ENCODE data around the gene GAA. TPM values are rescaled to one million over a fixed set of nuclear protein-coding genes. Genes with fewer than 3 reads are reported as not detected.

Gene GAA
- total RNA-seq, 1 donor from 2014 or later = 60.7 TPM

- DNase-seq (ENCODE audit: low spot score) = no peak
Observed at GRCh38 chr17:80103449-80104085, 2.2 kb downstream of the GAA start.

- no peak for DNase-seq (ENCODE audit: low spot score)
Observed at GRCh38 chr17:80104321-80104955, 3.1 kb downstream of the GAA start.

- DNase-seq (ENCODE audit: low spot score) = no peak
Observed at GRCh38 chr17:80104956-80105375, 3.6 kb downstream of the GAA start.

- no peak for DNase-seq (ENCODE audit: low spot score)
Observed at GRCh38 chr17:80105762-80106161, 4.4 kb downstream of the GAA start.

GRCh38 chr17:80106176-80106575, 4.8 kb downstream of the GAA start:
- no peak for DNase-seq (ENCODE audit: low spot score)

- no peak for DNase-seq (ENCODE audit: low spot score)
Observed at GRCh38 chr17:80106751-80107150, 5.4 kb downstream of the GAA start.

GRCh38 chr17:80107231-80108021, 6.0 kb downstream of the GAA start:
- DNase-seq (ENCODE audit: low spot score) = no peak

- no peak for DNase-seq (ENCODE audit: low spot score)
Observed at GRCh38 chr17:80108036-80108971, 6.9 kb downstream of the GAA start.

- no peak for DNase-seq (ENCODE audit: low spot score)
Observed at GRCh38 chr17:80109066-80109660, 7.8 kb downstream of the GAA start.

- peak; percentile 81 for DNase-seq (ENCODE audit: low spot score)
Observed at GRCh38 chr17:80109713-80110446, 8.5 kb downstream of the GAA start.

- no peak for DNase-seq (ENCODE audit: low spot score)
Observed at GRCh38 chr17:80110447-80110812, 9.0 kb downstream of the GAA start.

- DNase-seq (ENCODE audit: low spot score) = no peak
Observed at GRCh38 chr17:80110927-80111701, 9.7 kb downstream of the GAA start.

- no peak for DNase-seq (ENCODE audit: low spot score)
Observed at GRCh38 chr17:80111702-80112470, 10.5 kb downstream of the GAA start.

- DNase-seq (ENCODE audit: low spot score) = peak; percentile 42
Observed at GRCh38 chr17:80112471-80113032, 11.2 kb downstream of the GAA start.

- no peak for DNase-seq (ENCODE audit: low spot score)
Observed at GRCh38 chr17:80113033-80113484, 11.7 kb downstream of the GAA start.

GRCh38 chr17:80114758-80115157, 13.4 kb downstream of the GAA start:
- no peak for DNase-seq (ENCODE audit: low spot score)

- DNase-seq (ENCODE audit: low spot score) = no peak
Observed at GRCh38 chr17:80115159-80115558, 13.8 kb downstream of the GAA start.

GRCh38 chr17:80116276-80116920, 15.0 kb downstream of the GAA start:
- no peak for DNase-seq (ENCODE audit: low spot score)
